Osteoblast (primary cell): ENCODE results near the gene CES3. TPM values are rescaled to one million over a fixed set of nuclear protein-coding genes. Genes with fewer than 3 reads are reported as not detected.

Experiments used
- DNase-seq: peaks from one replicate; pipeline ENCODE4 v3.0.0; 2011; ENCODE audit warnings: low spot score, mixed read lengths; ENCODE audit not compliant: insufficient read length; ENCODE audit errors: missing footprints
- H2AFZ ChIP-seq: 2 replicates; pipeline ENCODE4 v1.6.0; 2011; ENCODE audit warnings: mild to moderate bottlenecking, low read length
- H3K27ac ChIP-seq: 2 replicates; pipeline ENCODE4 v1.5.1; 2011; ENCODE audit warnings: mild to moderate bottlenecking, low read depth, low read length, moderate library complexity
- H3K27me3 ChIP-seq: 2 replicates; pipeline ENCODE4 v1.6.0; 2012; ENCODE audit warnings: mild to moderate bottlenecking, control low read depth, inconsistent platforms, low read length, moderate library complexity; ENCODE audit not compliant: insufficient read depth
- H3K36me3 ChIP-seq: 2 replicates; pipeline ENCODE4 v1.5.1; 2011; ENCODE audit warnings: mild to moderate bottlenecking, low read length, control low read depth, moderate library complexity; ENCODE audit not compliant: insufficient read depth
- H3K4me1 ChIP-seq: 2 replicates; pipeline ENCODE4 v1.5.1; 2011; ENCODE audit warnings: mild to moderate bottlenecking, low read length, control low read depth, moderate library complexity; ENCODE audit not compliant: insufficient read depth
- H3K4me2 ChIP-seq: 2 replicates; pipeline ENCODE4 v1.6.0; 2011; ENCODE audit warnings: mild to moderate bottlenecking, low read length; ENCODE audit not compliant: insufficient read depth
- H3K4me3 ChIP-seq: fragments of 200-600 bp; sonication (generic); 3 replicates; pipeline ENCODE4 v1.5.1; 2012; ENCODE audit warnings: mild to moderate bottlenecking, low read length, inconsistent platforms; ENCODE audit not compliant: insufficient read depth
- H3K79me2 ChIP-seq: 2 replicates; pipeline ENCODE4 v1.6.0; 2012; ENCODE audit warnings: mild to moderate bottlenecking, low read length, control low read depth, inconsistent platforms; ENCODE audit not compliant: insufficient read depth
- H3K9me3 ChIP-seq: 2 replicates; pipeline ENCODE4 v1.5.1; 2011; ENCODE audit warnings: low read depth, low read length, control low read depth
- H4K20me1 ChIP-seq: 2 replicates; pipeline ENCODE4 v1.6.0; 2012; ENCODE audit warnings: mild to moderate bottlenecking, low read length, control low read depth; ENCODE audit not compliant: insufficient read depth
- total RNA-seq: library from RNA; depleted of rRNA; stranded (reverse); fragments of >200 nt; gene quantifications from 2 replicates; pipeline ENCODE4 v1.2.3, GENCODE V29; 2012
- TF ChIP-seq, protein P1 (sequence below): IDR thresholded peaks from 2 replicates; pipeline ENCODE4 v1.5.1; 2011; ENCODE audit warnings: mild to moderate bottlenecking, low read depth, low read length, moderate library complexity; ENCODE audit errors: extremely low read depth

Gene CES3
- total RNA-seq, 1 donor, result not detected

- Histone ChIP-seq H3K4me1 (peaks cover 18% of the 10 kb centered on the region), H3K79me2 (peaks cover 56% of the 10 kb centered on the region), H3K9me3 (no peaks in the 10 kb centered on the region), H3K36me3 (peaks cover 40% of the 10 kb centered on the region), H3K27ac (no peak overlapping the region), H2AFZ (no peak overlapping the region), H4K20me1 (peaks cover 38% of the 10 kb centered on the region), H3K27me3 (no peaks in the 10 kb centered on the region), H3K4me2 (no peak overlapping the region), H3K4me3 (no peak overlapping the region)
- peak; percentile 81 for DNase-seq
- TF ChIP-seq, protein P1, sequence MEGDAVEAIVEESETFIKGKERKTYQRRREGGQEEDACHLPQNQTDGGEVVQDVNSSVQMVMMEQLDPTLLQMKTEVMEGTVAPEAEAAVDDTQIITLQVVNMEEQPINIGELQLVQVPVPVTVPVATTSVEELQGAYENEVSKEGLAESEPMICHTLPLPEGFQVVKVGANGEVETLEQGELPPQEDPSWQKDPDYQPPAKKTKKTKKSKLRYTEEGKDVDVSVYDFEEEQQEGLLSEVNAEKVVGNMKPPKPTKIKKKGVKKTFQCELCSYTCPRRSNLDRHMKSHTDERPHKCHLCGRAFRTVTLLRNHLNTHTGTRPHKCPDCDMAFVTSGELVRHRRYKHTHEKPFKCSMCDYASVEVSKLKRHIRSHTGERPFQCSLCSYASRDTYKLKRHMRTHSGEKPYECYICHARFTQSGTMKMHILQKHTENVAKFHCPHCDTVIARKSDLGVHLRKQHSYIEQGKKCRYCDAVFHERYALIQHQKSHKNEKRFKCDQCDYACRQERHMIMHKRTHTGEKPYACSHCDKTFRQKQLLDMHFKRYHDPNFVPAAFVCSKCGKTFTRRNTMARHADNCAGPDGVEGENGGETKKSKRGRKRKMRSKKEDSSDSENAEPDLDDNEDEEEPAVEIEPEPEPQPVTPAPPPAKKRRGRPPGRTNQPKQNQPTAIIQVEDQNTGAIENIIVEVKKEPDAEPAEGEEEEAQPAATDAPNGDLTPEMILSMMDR, result no peak
These were observed 23.2 kb upstream of the CES3 start for GRCh38 chr16:66937725-66938337.

DNA sequence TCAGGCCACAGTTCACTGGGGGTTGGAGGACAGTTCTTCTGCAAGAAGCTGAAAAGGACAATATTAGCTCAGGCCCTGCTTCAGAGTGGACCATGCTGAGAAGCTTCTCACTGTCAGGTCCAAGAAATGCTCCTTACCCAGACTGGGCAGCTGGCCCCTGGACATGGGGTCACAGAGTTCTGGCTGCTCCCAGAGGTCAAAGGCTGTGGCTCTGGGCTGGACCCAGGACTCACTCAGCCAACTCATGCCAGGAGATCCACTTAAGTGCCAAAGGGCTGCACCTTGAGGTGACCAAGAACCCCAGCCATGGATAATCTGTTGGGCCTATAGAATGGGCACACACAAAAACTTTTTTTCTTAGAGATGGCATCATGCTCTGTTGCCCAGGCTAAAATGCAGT, 21.7 kb upstream of the CES3 start:
- Histone ChIP-seq H3K4me2 (no peak overlapping the region), H3K4me3 (no peak overlapping the region), H3K27me3 (no peaks in the 10 kb centered on the region), H3K27ac (no peak overlapping the region), H2AFZ (no peak overlapping the region), H3K9me3 (no peaks in the 10 kb centered on the region), H3K36me3 (peaks cover 50% of the 10 kb centered on the region), H3K79me2 (peaks cover 44% of the 10 kb centered on the region), H4K20me1 (peaks cover 35% of the 10 kb centered on the region), H3K4me1 (peaks cover 13% of the 10 kb centered on the region)
- DNase-seq, result peak; percentile 22
- TF ChIP-seq, protein P1, result no peak

GRCh38 chr16:66940236-66940635, 20.8 kb upstream of the CES3 start:
- Histone ChIP-seq H3K36me3 (peaks cover 50% of the 10 kb centered on the region), H3K27ac (no peak overlapping the region), H3K27me3 (no peaks in the 10 kb centered on the region), H3K4me3 (no peak overlapping the region), H3K4me2 (no peak overlapping the region), H3K4me1 (peaks cover 13% of the 10 kb centered on the region), H3K79me2 (peaks cover 36% of the 10 kb centered on the region), H2AFZ (no peak overlapping the region), H3K9me3 (no peaks in the 10 kb centered on the region), H4K20me1 (peaks cover 35% of the 10 kb centered on the region)
- TF ChIP-seq, protein P1, result no peak
- peak; percentile 62 for DNase-seq

GRCh38 chr16:66942981-66943380, 18.1 kb upstream of the CES3 start:
- no peak overlapping the region for H3K4me3 ChIP-seq
- no peaks in the 10 kb centered on the region for H3K9me3 ChIP-seq
- H3K79me2 ChIP-seq, result peaks cover 9% of the 10 kb centered on the region
- H3K4me1 ChIP-seq, result peaks cover 5% of the 10 kb centered on the region
- DNase-seq, result peak; percentile 77
- no peak overlapping the region for H3K27ac ChIP-seq
- no peak overlapping the region for H2AFZ ChIP-seq
- H3K4me2 ChIP-seq, result no peak overlapping the region
- H3K36me3 ChIP-seq, result peaks cover 50% of the 10 kb centered on the region
- peaks cover 13% of the 10 kb centered on the region for H4K20me1 ChIP-seq
- TF ChIP-seq, protein P1, result no peak
- no peaks in the 10 kb centered on the region for H3K27me3 ChIP-seq
